GM23338 (cell line): ENCODE results near the gene ATG4C. TPM values are rescaled to one million over a fixed set of nuclear protein-coding genes. Genes with fewer than 3 reads are reported as not detected.

Experiments used
- ATAC-seq: fragments of 200-7000 bp; cut with Tn5 transposase; 3 replicates; pipeline ENCODE4 v1.9.1; 2020
- DNase-seq: peaks from one replicate; pipeline ENCODE4 v3.0.0-alpha.2; 2015; ENCODE audit warnings: low spot score
- H2AFZ ChIP-seq: fragments of 200-600 bp; sonication (generic); 2 replicates; pipeline ENCODE4 v1.8.0; 2016; ENCODE audit warnings: antibody characterized with exemption, mild to moderate bottlenecking, moderate library complexity
- H3F3A ChIP-seq: fragments of 200-600 bp; sonication (generic); replicated peaks from 2 replicates; pipeline ENCODE4 v1.8.0; 2017; ENCODE audit warnings: antibody characterized with exemption, mixed run types, low read depth
- H3K27ac ChIP-seq: fragments of 200-600 bp; sonication (generic); 2 replicates; pipeline ENCODE4 v1.6.1; 2016; ENCODE audit warnings: low read depth
- H3K27me3 ChIP-seq: fragments of 200-600 bp; sonication (generic); 2 replicates; pipeline ENCODE4 v1.8.0; 2016; ENCODE audit warnings: mild to moderate bottlenecking, mixed run types, moderate library complexity; ENCODE audit not compliant: insufficient read depth
- H3K36me3 ChIP-seq: fragments of 200-600 bp; sonication (generic); 2 replicates; pipeline ENCODE4 v1.8.0; 2016; ENCODE audit warnings: mild to moderate bottlenecking; ENCODE audit not compliant: insufficient read depth
- H3K4me1 ChIP-seq: fragments of 200-600 bp; sonication (generic); 2 replicates; pipeline ENCODE4 v1.8.0; 2016; ENCODE audit warnings: mild to moderate bottlenecking, moderate library complexity; ENCODE audit not compliant: insufficient read depth
- H3K4me2 ChIP-seq: fragments of 200-600 bp; sonication (generic); 2 replicates; pipeline ENCODE4 v1.7.1; 2017; ENCODE audit warnings: mixed run types
- H3K4me3 ChIP-seq: fragments of 200-600 bp; sonication (generic); 2 replicates; pipeline ENCODE4 v1.6.1; 2016; ENCODE audit warnings: mixed run types
- H3K79me2 ChIP-seq: fragments of 200-600 bp; sonication (generic); replicated peaks from 2 replicates; pipeline ENCODE4 v1.8.0; 2017; ENCODE audit warnings: mild to moderate bottlenecking; ENCODE audit not compliant: insufficient read depth
- H3K9me2 ChIP-seq: fragments of 200-600 bp; sonication (generic); 2 replicates; pipeline ENCODE4 v1.8.0; 2017; ENCODE audit not compliant: insufficient read depth
- H4K20me1 ChIP-seq: fragments of 200-600 bp; sonication (generic); replicated peaks from 2 replicates; pipeline ENCODE4 v1.8.0; 2017; ENCODE audit warnings: mild to moderate bottlenecking; ENCODE audit not compliant: insufficient read depth
- H3K27ac Mint-ChIP-seq: 2 replicates; pipeline ENCODE4 v1.8.0; 2020; ENCODE audit warnings: inconsistent platforms, mild to moderate bottlenecking, moderate library complexity, mixed read lengths
- H3K27me3 Mint-ChIP-seq: 3 replicates; pipeline ENCODE4 v1.8.0; 2022; ENCODE audit warnings: low read depth, mild to moderate bottlenecking, moderate library complexity, mixed read lengths, inconsistent platforms; ENCODE audit not compliant: insufficient read depth, poor library complexity
- H3K36me3 Mint-ChIP-seq: 3 replicates; pipeline ENCODE4 v1.8.0; 2021; ENCODE audit warnings: low read depth, mild to moderate bottlenecking, inconsistent platforms, moderate library complexity, mixed read lengths
- H3K4me1 Mint-ChIP-seq: 3 replicates; pipeline ENCODE4 v1.8.0; 2020; ENCODE audit warnings: mild to moderate bottlenecking, inconsistent platforms, mixed read lengths
- H3K4me3 Mint-ChIP-seq: 3 replicates; pipeline ENCODE4 v1.8.0; 2021; ENCODE audit warnings: moderate library complexity, mild to moderate bottlenecking, inconsistent platforms, mixed read lengths
- H3K9me3 Mint-ChIP-seq: 3 replicates; pipeline ENCODE4 v1.8.0; 2020; ENCODE audit warnings: moderate library complexity, mild to moderate bottlenecking, inconsistent platforms, mixed read lengths
- CREB1 ChIP-seq: fragments of 250-450 bp; sonication (Bioruptor Pico); IDR thresholded peaks from 2 replicates; pipeline ENCODE4 v1.5.0; 2020; ENCODE audit warnings: low read depth, mild to moderate bottlenecking, moderate library complexity
- EZH2 ChIP-seq: fragments of 200-600 bp; sonication (generic); IDR thresholded peaks from one replicate; pipeline ENCODE4 v1.8.0; 2017; ENCODE audit warnings: antibody characterized with exemption, mild to moderate bottlenecking, low read depth; ENCODE audit not compliant: unreplicated experiment
- EZH2phosphoT487 ChIP-seq: fragments of 200-600 bp; sonication (generic); IDR thresholded peaks from one replicate; pipeline ENCODE4 v1.8.1; 2018; ENCODE audit warnings: antibody characterized with exemption; ENCODE audit not compliant: unreplicated experiment
- JUNB ChIP-seq: IDR thresholded peaks from one replicate; pipeline ENCODE4 v1.6.1; 2016; ENCODE audit warnings: antibody characterized with exemption; ENCODE audit not compliant: unreplicated experiment
- NANOG ChIP-seq: IDR thresholded peaks from 2 replicates; pipeline ENCODE4 v1.6.1; 2016; ENCODE audit warnings: antibody characterized with exemption, borderline replicate concordance
- POLR2AphosphoS5 ChIP-seq: IDR thresholded peaks from 2 replicates; pipeline ENCODE4 v1.6.1; 2016; ENCODE audit warnings: antibody characterized with exemption, low read depth
- STAT1 ChIP-seq: IDR thresholded peaks from one replicate; pipeline ENCODE4 v1.6.1; 2016; ENCODE audit warnings: antibody characterized with exemption; ENCODE audit not compliant: unreplicated experiment
- ZNF114 ChIP-seq: fragments of 250-450 bp; sonication (Bioruptor Pico); IDR thresholded peaks from 2 replicates; pipeline ENCODE4 v1.5.0; 2020; ENCODE audit warnings: mild to moderate bottlenecking, moderate library complexity
- ZNF331 ChIP-seq: fragments of 250-450 bp; sonication (Bioruptor Pico); IDR thresholded peaks from 2 replicates; pipeline ENCODE4 v1.5.0; 2020; ENCODE audit warnings: low read depth, mild to moderate bottlenecking, moderate library complexity
- polyA plus RNA-seq: library from polyadenylated mRNA; unstranded; fragments of >200 nt; fragmentation: Nextera tagmentation; extraction: Ambion mirVana; gene quantifications from 2 replicates; pipeline ENCODE4 v1.2.1, GENCODE V29; 2016
- total RNA-seq: library from RNA; depleted of rRNA; stranded (reverse); fragments of >200 nt; shearing (Covaris generic); gene quantifications from 2 replicates; pipeline ENCODE4 v1.2.3, GENCODE V29; 2014
- TF ChIP-seq, protein P1 (sequence below): IDR thresholded peaks from one replicate; pipeline ENCODE4 v1.6.1; 2018; ENCODE audit warnings: antibody characterized with exemption; ENCODE audit not compliant: unreplicated experiment
- TF ChIP-seq, protein P2 (sequence below), 2 experiments: fragments of 200-600 bp in 1 of 2; sonication (generic) in 1 of 2; conservative IDR thresholded peaks; 2 replicates each; pipeline versions ENCODE4 v1.5.1 to v1.6.1; 2016 to 2017; ENCODE audit warnings: antibody characterized with exemption in 2 of 2, low read depth in 2 of 2, mild to moderate bottlenecking in 2 of 2, moderate library complexity in 1 of 2
- TF ChIP-seq, protein P3 (sequence below): fragments of 250-450 bp; sonication (Bioruptor Pico); IDR thresholded peaks from 2 replicates; pipeline ENCODE4 v1.5.0; 2020; ENCODE audit warnings: mild to moderate bottlenecking, moderate library complexity
- TF ChIP-seq, protein P4 (sequence below): IDR thresholded peaks from 2 replicates; pipeline ENCODE4 v1.6.1; 2016; ENCODE audit warnings: antibody characterized with exemption

Gene ATG4C
- total and polyA plus RNA-seq, 2 experiments from 2014 or later: 15.7 to 18.6 TPM

DNA sequence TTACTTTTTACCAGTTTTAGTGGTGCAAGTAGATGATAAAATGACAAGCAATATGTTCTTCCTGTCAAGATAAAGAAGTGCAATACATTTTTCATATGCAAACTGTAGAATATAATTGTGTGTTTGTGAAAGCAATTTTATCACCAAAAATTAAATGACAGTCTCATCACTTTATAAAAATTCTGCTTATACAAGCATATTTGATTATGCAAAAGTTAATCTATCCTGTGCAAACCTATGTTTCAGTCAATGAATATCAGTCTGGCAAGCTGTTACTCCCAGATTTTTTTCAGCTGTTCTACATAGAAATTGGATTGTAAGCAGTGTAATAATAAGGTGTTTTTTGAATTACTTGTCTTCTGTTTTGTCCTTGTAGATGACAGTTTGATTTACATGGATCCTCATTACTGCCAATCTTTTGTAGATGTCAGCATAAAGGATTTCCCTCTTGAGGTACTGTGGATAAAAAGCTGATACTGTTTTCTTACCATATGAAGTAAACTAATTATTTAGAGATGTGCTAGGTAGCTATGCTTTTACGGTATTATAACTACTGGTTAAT lies 50.5 kb downstream of the ATG4C start:
- Histone ChIP-seq H3K27ac (no peak overlapping the region), H3K79me2 (no peaks in the 10 kb centered on the region), H3K4me1 (peaks cover 6% of the 10 kb centered on the region; the same call in 1 of the 2 replicates), H3F3A (no peaks in the 10 kb centered on the region), H3K27me3 (no peaks in the 10 kb centered on the region), H4K20me1 (no peaks in the 10 kb centered on the region), H3K9me2 (no peaks in the 10 kb centered on the region), H3K4me3 (no peak overlapping the region), H2AFZ (no peak overlapping the region), H3K36me3 (no peaks in the 10 kb centered on the region), H3K4me2 (no peak overlapping the region)
- DNase-seq (no peak), ATAC-seq (no peak)
- Mint-ChIP-seq H3K9me3 (no peaks in the 10 kb centered on the region), H3K36me3 (no peaks in the 10 kb centered on the region), H3K4me3 (no peak overlapping the region), H3K27ac (no peak overlapping the region), H3K4me1 (peaks cover 3% of the 10 kb centered on the region; the same call in 2 of the 3 replicates), H3K27me3 (peaks cover 3% of the 10 kb centered on the region)
- TF ChIP-seq, protein P1, sequence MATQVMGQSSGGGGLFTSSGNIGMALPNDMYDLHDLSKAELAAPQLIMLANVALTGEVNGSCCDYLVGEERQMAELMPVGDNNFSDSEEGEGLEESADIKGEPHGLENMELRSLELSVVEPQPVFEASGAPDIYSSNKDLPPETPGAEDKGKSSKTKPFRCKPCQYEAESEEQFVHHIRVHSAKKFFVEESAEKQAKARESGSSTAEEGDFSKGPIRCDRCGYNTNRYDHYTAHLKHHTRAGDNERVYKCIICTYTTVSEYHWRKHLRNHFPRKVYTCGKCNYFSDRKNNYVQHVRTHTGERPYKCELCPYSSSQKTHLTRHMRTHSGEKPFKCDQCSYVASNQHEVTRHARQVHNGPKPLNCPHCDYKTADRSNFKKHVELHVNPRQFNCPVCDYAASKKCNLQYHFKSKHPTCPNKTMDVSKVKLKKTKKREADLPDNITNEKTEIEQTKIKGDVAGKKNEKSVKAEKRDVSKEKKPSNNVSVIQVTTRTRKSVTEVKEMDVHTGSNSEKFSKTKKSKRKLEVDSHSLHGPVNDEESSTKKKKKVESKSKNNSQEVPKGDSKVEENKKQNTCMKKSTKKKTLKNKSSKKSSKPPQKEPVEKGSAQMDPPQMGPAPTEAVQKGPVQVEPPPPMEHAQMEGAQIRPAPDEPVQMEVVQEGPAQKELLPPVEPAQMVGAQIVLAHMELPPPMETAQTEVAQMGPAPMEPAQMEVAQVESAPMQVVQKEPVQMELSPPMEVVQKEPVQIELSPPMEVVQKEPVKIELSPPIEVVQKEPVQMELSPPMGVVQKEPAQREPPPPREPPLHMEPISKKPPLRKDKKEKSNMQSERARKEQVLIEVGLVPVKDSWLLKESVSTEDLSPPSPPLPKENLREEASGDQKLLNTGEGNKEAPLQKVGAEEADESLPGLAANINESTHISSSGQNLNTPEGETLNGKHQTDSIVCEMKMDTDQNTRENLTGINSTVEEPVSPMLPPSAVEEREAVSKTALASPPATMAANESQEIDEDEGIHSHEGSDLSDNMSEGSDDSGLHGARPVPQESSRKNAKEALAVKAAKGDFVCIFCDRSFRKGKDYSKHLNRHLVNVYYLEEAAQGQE: no peak
- TF ChIP-seq POLR2AphosphoS5 (no peak), ZNF114 (no peak), ZNF331 (CRISPR knock-in tag) (no peak), EZH2phosphoT487 (no peak), NANOG (no peak), JUNB (no peak), CREB1 (CRISPR knock-in tag) (no peak), STAT1 (no peak), EZH2 (no peak)
- TF ChIP-seq, protein P2, sequence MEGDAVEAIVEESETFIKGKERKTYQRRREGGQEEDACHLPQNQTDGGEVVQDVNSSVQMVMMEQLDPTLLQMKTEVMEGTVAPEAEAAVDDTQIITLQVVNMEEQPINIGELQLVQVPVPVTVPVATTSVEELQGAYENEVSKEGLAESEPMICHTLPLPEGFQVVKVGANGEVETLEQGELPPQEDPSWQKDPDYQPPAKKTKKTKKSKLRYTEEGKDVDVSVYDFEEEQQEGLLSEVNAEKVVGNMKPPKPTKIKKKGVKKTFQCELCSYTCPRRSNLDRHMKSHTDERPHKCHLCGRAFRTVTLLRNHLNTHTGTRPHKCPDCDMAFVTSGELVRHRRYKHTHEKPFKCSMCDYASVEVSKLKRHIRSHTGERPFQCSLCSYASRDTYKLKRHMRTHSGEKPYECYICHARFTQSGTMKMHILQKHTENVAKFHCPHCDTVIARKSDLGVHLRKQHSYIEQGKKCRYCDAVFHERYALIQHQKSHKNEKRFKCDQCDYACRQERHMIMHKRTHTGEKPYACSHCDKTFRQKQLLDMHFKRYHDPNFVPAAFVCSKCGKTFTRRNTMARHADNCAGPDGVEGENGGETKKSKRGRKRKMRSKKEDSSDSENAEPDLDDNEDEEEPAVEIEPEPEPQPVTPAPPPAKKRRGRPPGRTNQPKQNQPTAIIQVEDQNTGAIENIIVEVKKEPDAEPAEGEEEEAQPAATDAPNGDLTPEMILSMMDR (conservative IDR thresholded peaks at IDR 0.05; ENCODE audit: low read depth in 2 of 2): no peak
- TF ChIP-seq, protein P3, sequence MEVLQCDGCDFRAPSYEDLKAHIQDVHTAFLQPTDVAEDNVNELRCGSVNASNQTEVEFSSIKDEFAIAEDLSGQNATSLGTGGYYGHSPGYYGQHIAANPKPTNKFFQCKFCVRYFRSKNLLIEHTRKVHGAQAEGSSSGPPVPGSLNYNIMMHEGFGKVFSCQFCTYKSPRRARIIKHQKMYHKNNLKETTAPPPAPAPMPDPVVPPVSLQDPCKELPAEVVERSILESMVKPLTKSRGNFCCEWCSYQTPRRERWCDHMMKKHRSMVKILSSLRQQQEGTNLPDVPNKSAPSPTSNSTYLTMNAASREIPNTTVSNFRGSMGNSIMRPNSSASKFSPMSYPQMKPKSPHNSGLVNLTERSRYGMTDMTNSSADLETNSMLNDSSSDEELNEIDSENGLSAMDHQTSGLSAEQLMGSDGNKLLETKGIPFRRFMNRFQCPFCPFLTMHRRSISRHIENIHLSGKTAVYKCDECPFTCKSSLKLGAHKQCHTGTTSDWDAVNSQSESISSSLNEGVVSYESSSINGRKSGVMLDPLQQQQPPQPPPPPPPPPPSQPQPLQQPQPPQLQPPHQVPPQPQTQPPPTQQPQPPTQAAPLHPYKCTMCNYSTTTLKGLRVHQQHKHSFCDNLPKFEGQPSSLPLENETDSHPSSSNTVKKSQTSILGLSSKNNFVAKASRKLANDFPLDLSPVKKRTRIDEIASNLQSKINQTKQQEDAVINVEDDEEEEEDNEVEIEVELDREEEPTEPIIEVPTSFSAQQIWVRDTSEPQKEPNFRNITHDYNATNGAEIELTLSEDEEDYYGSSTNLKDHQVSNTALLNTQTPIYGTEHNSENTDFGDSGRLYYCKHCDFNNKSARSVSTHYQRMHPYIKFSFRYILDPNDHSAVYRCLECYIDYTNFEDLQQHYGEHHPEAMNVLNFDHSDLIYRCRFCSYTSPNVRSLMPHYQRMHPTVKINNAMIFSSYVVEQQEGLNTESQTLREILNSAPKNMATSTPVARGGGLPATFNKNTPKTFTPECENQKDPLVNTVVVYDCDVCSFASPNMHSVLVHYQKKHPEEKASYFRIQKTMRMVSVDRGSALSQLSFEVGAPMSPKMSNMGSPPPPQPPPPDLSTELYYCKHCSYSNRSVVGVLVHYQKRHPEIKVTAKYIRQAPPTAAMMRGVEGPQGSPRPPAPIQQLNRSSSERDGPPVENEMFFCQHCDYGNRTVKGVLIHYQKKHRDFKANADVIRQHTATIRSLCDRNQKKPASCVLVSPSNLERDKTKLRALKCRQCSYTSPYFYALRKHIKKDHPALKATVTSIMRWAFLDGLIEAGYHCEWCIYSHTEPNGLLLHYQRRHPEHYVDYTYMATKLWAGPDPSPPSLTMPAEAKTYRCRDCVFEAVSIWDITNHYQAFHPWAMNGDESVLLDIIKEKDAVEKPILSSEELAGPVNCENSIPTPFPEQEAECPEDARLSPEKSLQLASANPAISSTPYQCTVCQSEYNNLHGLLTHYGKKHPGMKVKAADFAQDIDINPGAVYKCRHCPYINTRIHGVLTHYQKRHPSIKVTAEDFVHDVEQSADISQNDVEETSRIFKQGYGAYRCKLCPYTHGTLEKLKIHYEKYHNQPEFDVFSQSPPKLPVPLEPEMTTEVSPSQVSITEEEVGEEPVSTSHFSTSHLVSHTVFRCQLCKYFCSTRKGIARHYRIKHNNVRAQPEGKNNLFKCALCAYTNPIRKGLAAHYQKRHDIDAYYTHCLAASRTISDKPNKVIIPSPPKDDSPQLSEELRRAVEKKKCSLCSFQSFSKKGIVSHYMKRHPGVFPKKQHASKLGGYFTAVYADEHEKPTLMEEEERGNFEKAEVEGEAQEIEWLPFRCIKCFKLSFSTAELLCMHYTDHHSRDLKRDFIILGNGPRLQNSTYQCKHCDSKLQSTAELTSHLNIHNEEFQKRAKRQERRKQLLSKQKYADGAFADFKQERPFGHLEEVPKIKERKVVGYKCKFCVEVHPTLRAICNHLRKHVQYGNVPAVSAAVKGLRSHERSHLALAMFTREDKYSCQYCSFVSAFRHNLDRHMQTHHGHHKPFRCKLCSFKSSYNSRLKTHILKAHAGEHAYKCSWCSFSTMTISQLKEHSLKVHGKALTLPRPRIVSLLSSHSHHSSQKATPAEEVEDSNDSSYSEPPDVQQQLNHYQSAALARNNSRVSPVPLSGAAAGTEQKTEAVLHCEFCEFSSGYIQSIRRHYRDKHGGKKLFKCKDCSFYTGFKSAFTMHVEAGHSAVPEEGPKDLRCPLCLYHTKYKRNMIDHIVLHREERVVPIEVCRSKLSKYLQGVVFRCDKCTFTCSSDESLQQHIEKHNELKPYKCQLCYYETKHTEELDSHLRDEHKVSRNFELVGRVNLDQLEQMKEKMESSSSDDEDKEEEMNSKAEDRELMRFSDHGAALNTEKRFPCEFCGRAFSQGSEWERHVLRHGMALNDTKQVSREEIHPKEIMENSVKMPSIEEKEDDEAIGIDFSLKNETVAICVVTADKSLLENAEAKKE (CRISPR knock-in tag): no peak
- TF ChIP-seq, protein P4, sequence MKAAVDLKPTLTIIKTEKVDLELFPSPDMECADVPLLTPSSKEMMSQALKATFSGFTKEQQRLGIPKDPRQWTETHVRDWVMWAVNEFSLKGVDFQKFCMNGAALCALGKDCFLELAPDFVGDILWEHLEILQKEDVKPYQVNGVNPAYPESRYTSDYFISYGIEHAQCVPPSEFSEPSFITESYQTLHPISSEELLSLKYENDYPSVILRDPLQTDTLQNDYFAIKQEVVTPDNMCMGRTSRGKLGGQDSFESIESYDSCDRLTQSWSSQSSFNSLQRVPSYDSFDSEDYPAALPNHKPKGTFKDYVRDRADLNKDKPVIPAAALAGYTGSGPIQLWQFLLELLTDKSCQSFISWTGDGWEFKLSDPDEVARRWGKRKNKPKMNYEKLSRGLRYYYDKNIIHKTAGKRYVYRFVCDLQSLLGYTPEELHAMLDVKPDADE: no peak
